Kidney capillary endothelial cell (primary cell): ENCODE measurements around the gene RAD51B.

Experiments
- DNase-seq: peaks from one replicate; pipeline ENCODE4 v3.0.0-alpha.2; 2018; ENCODE audit warnings: low spot score

Gene RAD51B

GRCh38 chr14:68634332-68634731 lies 814.8 kb downstream of the RAD51B start:
- no peak for DNase-seq

DNA sequence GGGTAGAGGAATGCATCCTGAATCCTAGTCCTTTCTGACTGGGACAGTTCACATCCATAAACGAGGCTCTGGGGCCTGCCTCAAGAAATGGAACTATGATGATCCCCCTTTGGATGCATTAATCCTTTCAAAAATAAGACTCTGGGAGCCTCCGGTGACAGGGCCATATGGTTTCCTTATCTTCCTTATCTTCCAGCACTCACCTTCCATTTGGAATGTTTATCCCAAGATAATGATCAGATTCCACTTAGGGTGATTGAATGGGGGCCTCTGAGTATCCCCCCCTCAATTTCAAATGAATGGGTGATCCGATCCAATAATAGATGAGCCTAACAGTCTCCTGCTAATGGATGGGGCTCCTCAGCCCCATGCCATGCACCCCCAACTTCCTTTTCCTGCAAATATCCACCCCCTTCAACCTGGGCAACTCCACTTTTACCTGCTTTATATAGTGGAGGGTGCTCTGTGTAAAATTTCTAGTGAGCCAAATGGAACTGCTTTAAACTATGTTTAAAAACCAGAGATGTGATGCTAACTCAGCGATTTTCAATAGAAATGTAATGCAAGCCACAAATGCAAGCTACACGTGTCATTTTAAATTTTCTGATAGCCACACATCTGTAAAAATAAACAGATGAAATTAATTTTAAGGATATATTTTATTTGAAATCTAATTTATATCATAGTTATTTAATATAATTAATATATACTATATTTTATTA lies 815.5 kb downstream of the RAD51B start:
- DNase-seq, result no peak

DNA sequence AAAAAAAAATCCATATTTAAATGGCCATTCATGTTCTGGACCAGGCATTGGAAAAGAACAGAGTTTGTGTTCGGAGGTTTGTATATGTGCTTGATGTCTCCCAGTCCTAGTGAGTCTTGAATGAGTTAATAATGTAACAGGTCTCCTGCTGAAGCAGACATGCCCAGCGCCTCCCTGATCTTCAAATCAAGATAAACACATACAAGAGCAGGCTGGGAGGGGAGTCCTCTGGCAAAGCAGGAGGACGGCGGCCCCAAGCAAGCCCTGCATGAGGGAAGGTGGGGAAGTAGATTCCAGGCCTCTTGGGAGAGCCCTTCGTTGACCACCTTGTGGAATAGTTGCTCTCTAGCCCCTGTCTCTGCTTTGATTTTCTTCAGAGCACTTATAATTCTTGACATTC lies 817.0 kb downstream of the RAD51B start:
- DNase-seq, result no peak

DNA sequence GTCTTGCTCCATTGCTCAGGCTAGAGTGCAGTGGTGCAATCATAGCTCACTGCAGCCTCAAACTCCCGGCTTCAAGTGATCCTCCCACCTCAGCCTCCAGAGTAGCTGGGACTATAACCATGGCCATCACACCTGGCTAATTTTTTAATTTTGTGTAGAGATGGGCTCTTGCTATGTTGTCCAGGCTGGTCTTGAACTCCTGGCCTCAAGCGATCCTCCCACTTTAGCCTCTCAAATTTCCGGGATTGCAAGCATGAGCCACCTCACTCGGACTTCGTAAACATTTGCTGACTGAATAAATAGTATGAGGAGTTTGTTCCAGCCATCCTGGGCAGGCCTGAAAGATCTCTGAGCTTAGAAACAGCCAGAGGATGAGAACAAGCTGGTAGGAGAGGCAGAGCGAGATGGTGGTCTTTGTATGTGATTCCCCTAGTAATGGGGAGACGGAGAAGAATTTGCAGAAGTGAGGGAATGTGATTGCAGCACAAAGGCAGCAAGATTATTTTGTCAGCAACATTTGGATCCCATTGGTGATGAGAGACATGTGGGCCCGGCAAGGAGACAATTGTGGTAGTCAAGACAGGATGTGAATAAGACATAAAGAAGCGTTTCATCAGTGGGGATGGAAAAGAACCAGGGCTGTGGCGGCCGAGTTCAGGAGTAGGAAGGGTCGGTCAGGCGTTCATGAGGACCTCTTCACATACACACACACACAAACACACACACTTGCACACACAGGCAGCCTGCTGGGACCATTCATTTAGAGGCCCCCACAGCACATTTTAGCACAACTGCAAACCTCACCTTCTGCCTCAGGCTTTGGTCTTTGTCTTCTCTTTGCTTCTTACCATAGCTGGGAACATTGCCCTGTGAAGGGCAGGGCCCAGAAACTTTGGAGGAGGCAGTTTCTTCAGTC lies 817.8 kb downstream of the RAD51B start:
- peak; percentile 38 for DNase-seq

- no peak for DNase-seq
These were observed 818.8 kb downstream of the RAD51B start for GRCh38 chr14:68638141-68638999.

GRCh38 chr14:68639000-68639757 lies 819.6 kb downstream of the RAD51B start:
- DNase-seq, result no peak

GRCh38 chr14:68639758-68640574 lies 820.4 kb downstream of the RAD51B start:
- DNase-seq, result no peak

DNA sequence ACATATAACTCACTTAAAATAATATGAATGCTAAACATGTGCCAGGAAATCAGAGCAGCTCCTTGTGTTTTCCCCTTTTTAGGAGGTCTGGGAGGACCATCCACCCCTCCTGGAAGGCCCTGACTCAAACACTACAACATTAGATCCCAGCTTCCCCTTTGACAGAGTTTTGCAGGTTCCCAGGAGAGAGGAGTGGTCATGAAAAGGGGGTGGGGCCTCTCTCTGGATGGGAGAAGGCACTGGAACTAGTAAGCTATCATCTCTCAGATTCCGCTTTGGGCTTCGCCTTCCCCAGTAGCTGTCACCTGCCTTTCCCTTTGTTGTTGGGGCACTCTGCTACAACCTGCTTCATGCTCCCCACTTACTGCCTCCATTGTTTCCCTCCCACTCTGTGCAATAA lies 824.1 kb downstream of the RAD51B start:
- DNase-seq, result no peak

DNA sequence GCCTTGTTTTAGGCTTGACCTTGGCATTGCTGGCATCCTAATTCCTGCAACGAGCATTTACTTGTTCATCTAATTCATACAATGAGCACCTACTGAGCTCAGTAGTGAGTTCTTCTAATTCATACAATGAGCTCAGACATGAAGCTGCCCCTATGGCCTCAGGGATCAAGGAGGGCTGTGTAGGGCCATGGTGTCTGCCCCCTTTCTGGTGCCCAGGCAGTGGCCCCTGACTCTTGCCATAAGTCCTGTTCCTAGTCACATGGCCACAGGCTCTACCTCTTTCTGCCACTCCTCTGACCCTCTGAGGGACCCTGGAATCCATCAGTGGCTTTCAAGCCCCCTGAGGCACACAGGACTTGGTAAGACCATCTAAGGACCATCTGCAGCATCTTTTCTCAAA lies 824.5 kb downstream of the RAD51B start:
- no peak for DNase-seq

- DNase-seq, result no peak
These were observed 825.8 kb downstream of the RAD51B start for GRCh38 chr14:68645371-68645770.

- DNase-seq, result no peak
These were observed 830.1 kb downstream of the RAD51B start for GRCh38 chr14:68649476-68650189.

GRCh38 chr14:68650404-68650994 lies 830.9 kb downstream of the RAD51B start:
- DNase-seq, result no peak

DNA sequence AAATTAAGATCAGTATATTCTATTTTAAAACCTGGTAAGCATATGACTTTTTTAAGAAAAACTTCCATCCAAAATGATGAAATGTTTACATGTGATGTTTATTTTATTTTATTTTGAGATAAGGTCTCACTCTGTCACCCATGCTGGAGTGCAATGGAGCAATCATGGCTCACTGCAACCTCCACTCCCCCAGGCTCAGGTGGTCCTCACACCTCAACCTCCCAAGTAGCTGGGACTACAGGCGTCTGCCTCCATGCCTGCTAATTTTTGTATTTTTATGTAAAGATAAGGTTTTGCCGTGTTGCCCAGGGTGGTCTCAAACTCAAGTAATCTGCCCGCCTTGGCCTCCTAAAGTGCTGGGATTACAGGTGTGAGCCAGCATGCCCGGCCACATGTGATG lies 831.5 kb downstream of the RAD51B start:
- no peak for DNase-seq

DNA sequence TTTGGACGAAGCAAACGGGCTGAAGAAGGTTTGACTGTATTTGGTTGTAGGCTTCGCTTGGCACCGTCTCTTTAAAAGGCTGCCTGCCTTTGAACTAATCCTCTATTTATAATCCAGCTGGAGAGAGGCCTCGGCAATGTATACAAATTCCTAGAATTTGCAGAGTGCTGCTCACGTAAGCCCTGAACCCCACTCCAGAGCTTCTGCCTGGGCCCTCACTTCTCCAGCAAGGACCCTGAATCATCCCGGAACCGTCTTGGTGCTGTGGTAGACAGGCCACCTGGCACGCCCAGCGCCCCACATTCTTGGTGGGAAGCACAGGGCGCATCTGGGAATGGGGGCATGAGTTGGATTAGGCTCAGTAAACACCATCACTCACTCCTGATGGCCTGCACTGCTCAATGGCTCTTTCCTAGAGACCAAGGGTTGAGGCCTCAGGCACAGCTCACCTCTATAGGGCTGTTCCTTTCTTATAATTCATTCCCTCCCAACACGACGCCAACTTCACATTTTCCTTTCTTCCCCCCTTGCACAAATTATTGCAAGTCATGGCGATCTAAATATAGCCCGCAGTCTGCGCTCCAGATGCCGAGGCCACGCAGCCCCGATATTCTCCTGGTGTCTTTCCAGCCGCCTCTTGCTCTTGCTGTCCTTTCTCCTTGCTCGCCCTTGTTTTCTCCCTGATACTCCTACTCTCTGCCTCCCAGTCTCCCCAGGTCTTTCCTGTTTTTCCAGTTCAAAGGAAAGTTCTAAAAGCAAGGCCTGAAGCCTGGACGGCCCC lies 832.3 kb downstream of the RAD51B start:
- no peak for DNase-seq

GRCh38 chr14:68652433-68652690 lies 832.8 kb downstream of the RAD51B start:
- DNase-seq, result no peak

GRCh38 chr14:68653108-68653507 lies 833.5 kb downstream of the RAD51B start:
- no peak for DNase-seq

DNA sequence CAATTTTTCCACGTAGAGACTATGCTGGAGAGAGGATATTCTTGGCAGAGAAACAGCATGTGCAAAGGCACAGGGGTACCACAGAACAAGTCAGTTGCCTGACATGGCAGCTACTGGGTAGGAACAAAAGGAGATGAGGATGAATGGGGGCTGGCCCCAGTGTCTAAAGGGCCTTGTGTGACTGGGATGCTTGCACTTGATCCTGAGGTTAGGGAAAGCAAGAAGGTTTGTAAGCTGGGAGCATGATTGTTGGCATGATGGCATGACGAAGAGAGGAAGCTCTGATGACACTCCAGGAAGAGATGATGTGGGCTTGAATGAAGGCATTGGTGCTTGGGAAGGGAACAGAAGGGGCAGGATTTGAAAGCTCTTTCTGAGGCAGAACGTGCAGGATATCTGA lies 834.2 kb downstream of the RAD51B start:
- DNase-seq, result no peak

- DNase-seq, result no peak
These were observed 834.9 kb downstream of the RAD51B start for GRCh38 chr14:68654471-68654941.
